ENCODE results near the gene CNN2. TPM values are rescaled to one million over a fixed set of nuclear protein-coding genes. Genes with fewer than 3 reads are reported as not detected.

Gene CNN2
- total RNA-seq, 1 donor from 2014 or later: 76.1 TPM

GRCh38 chr19:1086613-1087012, 60.2 kb downstream of the CNN2 start:
- H3K4me3 ChIP-seq: no peak overlapping the region
- no peak for TF ChIP-seq POLR2AphosphoS5 (IDR thresholded peaks at IDR 0.05; ENCODE audit: insufficient read depth in 1 of 2, low read depth in 1 of 2)
- no peak for TF ChIP-seq CTCF (IDR thresholded peaks at IDR 0.05)
- TF ChIP-seq POLR2A (IDR thresholded peaks at IDR 0.05): no peak
- no peaks in the 10 kb centered on the region for H3K9me3 ChIP-seq
- H3K27me3 ChIP-seq: no peaks in the 10 kb centered on the region
- intact Hi-C loops (cut with DNase I): no loop called here
- H3K4me1 ChIP-seq: peaks cover 21% of the 10 kb centered on the region
- peaks cover 0 to 25% of the 10 kb centered on the region in 2 donors for H3K36me3 ChIP-seq
- DNase-seq (ENCODE audit: extremely low spot score in 2 of 2): no peak
- H3K27ac ChIP-seq: no peak overlapping the region

- no peak overlapping the region for H3K4me3 ChIP-seq
- TF ChIP-seq POLR2A (IDR thresholded peaks at IDR 0.05) (no peak), POLR2AphosphoS5 (IDR thresholded peaks at IDR 0.05; ENCODE audit: insufficient read depth in 1 of 2, low read depth in 1 of 2) (peak in 1 of 2 donors; percentile 14)
- H3K4me1 ChIP-seq: peaks cover 9% of the 10 kb centered on the region
- H3K36me3 ChIP-seq: peaks cover 0 to 31% of the 10 kb centered on the region in 2 donors
- no peaks in the 10 kb centered on the region for H3K27me3 ChIP-seq
- no peaks in the 10 kb centered on the region for H3K9me3 ChIP-seq
- intact Hi-C loops (cut with DNase I): no loop called here
- H3K27ac ChIP-seq: no peak overlapping the region
- DNase-seq (ENCODE audit: extremely low spot score in 2 of 2): no peak
These were observed 61.5 kb downstream of the CNN2 start for GRCh38 chr19:1087813-1088415.

GRCh38 chr19:1088416-1089010, 62.1 kb downstream of the CNN2 start:
- TF ChIP-seq POLR2AphosphoS5 (IDR thresholded peaks at IDR 0.05; ENCODE audit: insufficient read depth in 1 of 2, low read depth in 1 of 2) (no peak), CTCF (IDR thresholded peaks at IDR 0.05) (no peak), POLR2A (IDR thresholded peaks at IDR 0.05) (no peak)
- H3K4me3 ChIP-seq: no peak overlapping the region
- DNase-seq (ENCODE audit: extremely low spot score in 2 of 2): no peak
- intact Hi-C loops (cut with DNase I): no loop called here
- H3K27me3 ChIP-seq: no peaks in the 10 kb centered on the region
- H3K9me3 ChIP-seq: no peaks in the 10 kb centered on the region
- no peak overlapping the region for H3K27ac ChIP-seq
- peaks cover 0 to 31% of the 10 kb centered on the region in 2 donors for H3K36me3 ChIP-seq
- H3K4me1 ChIP-seq: peaks cover 13% of the 10 kb centered on the region

Small RNAs within 50 kb of the gene (small RNA-seq; reads per million reads assigned to genes)
- not detected for gene RNU6-2

Other genes starting within 250 kb of the CNN2 start
- gene PTBP1, start 229.2 kb upstream of the CNN2 start, total RNA-seq: 230 TPM
- not detected for gene PLPPR3, start 204.7 kb upstream of the CNN2 start, total RNA-seq
- not detected for gene AZU1, start 198.8 kb upstream of the CNN2 start, total RNA-seq
- gene PRTN3, start 185.6 kb upstream of the CNN2 start, total RNA-seq: not detected
- not detected for gene ELANE, start 174.3 kb upstream of the CNN2 start, total RNA-seq
- 2,325 TPM for gene CFD, start 166.9 kb upstream of the CNN2 start, total RNA-seq
- 46.9 TPM for gene MED16, start 133.4 kb upstream of the CNN2 start, total RNA-seq
- not detected for gene RNU6-9, start 133.1 kb upstream of the CNN2 start, total RNA-seq
- gene R3HDM4, start 113.4 kb upstream of the CNN2 start, total RNA-seq: 41.3 TPM
- gene KISS1R, start 109.3 kb upstream of the CNN2 start, total RNA-seq: not detected
- gene ARID3A, start 100.6 kb upstream of the CNN2 start, total RNA-seq: 10.3 TPM
- 66.8 TPM for gene WDR18, start 42.3 kb upstream of the CNN2 start, total RNA-seq
- not detected for gene GRIN3B, start 26.2 kb upstream of the CNN2 start, total RNA-seq
- 130 TPM for gene TMEM259, start 5.5 kb upstream of the CNN2 start, total RNA-seq
- gene RNU6-2, start 5.1 kb upstream of the CNN2 start, total RNA-seq: not detected
- gene ABCA7, start 13.5 kb downstream of the CNN2 start, total RNA-seq: 29.5 TPM
- gene ARHGAP45, start 40.6 kb downstream of the CNN2 start, total RNA-seq: 36.8 TPM
- 83.7 TPM for gene POLR2E, start 68.8 kb downstream of the CNN2 start, total RNA-seq
- gene GPX4, start 77.4 kb downstream of the CNN2 start, total RNA-seq: 524 TPM
- 54.0 TPM for gene SBNO2, start 147.7 kb downstream of the CNN2 start, total RNA-seq
- gene STK11, start 179.2 kb downstream of the CNN2 start, total RNA-seq: 54.5 TPM
- gene CBARP, start 211.4 kb downstream of the CNN2 start, total RNA-seq: 3.9 TPM
- 154 TPM for gene ATP5F1D, start 215.1 kb downstream of the CNN2 start, total RNA-seq
- gene MIDN, start 222.0 kb downstream of the CNN2 start, total RNA-seq: 170 TPM
- 192 TPM for gene CIRBP, start 242.7 kb downstream of the CNN2 start, total RNA-seq
- 64.8 TPM for gene FAM174C, start 248.9 kb downstream of the CNN2 start, total RNA-seq

Measured in vagina (tissue), 2 donors.